Measurements from ENCODE around the gene HCN2. TPM values are rescaled to one million over a fixed set of nuclear protein-coding genes. Genes with fewer than 3 reads are reported as not detected.

The HCN2 gene
- total and polyA plus RNA-seq, 12 donors = 0.74 to 9.1 (median 3.6) TPM

- H3K27ac ChIP-seq = peak overlapping the region in 3 of 5 donors; percentile 86 to 94 (median 89)
- no peak overlapping the region for H3K4me3 ChIP-seq
- WGBS, 4 donors = 71 to 83% (median 74%) methylated on average over 9 to 40 of the region's 40 CpGs
- H3K4me1 ChIP-seq (replicated peaks in 1 of 2) = peaks cover 37 to 48% of the 10 kb centered on the region in 2 donors
- no peak for TF ChIP-seq POLR2A (IDR thresholded peaks at IDR 0.05)
- TF ChIP-seq, protein P1, sequence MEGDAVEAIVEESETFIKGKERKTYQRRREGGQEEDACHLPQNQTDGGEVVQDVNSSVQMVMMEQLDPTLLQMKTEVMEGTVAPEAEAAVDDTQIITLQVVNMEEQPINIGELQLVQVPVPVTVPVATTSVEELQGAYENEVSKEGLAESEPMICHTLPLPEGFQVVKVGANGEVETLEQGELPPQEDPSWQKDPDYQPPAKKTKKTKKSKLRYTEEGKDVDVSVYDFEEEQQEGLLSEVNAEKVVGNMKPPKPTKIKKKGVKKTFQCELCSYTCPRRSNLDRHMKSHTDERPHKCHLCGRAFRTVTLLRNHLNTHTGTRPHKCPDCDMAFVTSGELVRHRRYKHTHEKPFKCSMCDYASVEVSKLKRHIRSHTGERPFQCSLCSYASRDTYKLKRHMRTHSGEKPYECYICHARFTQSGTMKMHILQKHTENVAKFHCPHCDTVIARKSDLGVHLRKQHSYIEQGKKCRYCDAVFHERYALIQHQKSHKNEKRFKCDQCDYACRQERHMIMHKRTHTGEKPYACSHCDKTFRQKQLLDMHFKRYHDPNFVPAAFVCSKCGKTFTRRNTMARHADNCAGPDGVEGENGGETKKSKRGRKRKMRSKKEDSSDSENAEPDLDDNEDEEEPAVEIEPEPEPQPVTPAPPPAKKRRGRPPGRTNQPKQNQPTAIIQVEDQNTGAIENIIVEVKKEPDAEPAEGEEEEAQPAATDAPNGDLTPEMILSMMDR (IDR thresholded peaks at IDR 0.05) = no peak
- intact Hi-C loops (cut with DNase I) = no loop called here
- no peaks in the 10 kb centered on the region for H3K27me3 ChIP-seq
- no peaks in the 10 kb centered on the region for H3K9me3 ChIP-seq (replicated peaks in 1 of 3)
- DNase-seq = peak in 6 of 7 donors; percentile 47 to 78 (median 70)
- H3K36me3 ChIP-seq (replicated peaks in 1 of 2) = peaks cover 0 to 35% of the 10 kb centered on the region in 2 donors
Observed at GRCh38 chr19:581399-582111, 8.1 kb upstream of the HCN2 start.

GRCh38 chr19:582497-583197 lies 7.0 kb upstream of the HCN2 start:
- intact Hi-C loops (cut with DNase I) = no loop called here
- 59 to 73% (median 71%) methylated on average over 23 to 31 of the region's 31 CpGs for WGBS, 4 donors
- DNase-seq = peak; percentile 69 to 98 (median 94)
- H3K4me3 ChIP-seq = no peak overlapping the region
- H3K27me3 ChIP-seq = no peaks in the 10 kb centered on the region
- H3K4me1 ChIP-seq (replicated peaks in 1 of 2) = peaks cover 26 to 37% of the 10 kb centered on the region in 2 donors
- TF ChIP-seq POLR2A (IDR thresholded peaks at IDR 0.05) = peak in 1 of 2 donors; percentile 85
- TF ChIP-seq, protein P1 (IDR thresholded peaks at IDR 0.05) = no peak
- H3K27ac ChIP-seq = peak overlapping the region; percentile 67 to 94 (median 86)
- peaks cover 0 to 35% of the 10 kb centered on the region in 2 donors for H3K36me3 ChIP-seq (replicated peaks in 1 of 2)
- H3K9me3 ChIP-seq (replicated peaks in 1 of 3) = no peaks in the 10 kb centered on the region

GRCh38 chr19:583198-583967 lies 6.3 kb upstream of the HCN2 start:
- DNase-seq = peak in 1 of 7 donors; percentile 40
- intact Hi-C loops (cut with DNase I) = no loop called here

More at GRCh38 chr19:583198-583967, 6.3 kb upstream of the HCN2 start:
- peaks cover 24 to 40% of the 10 kb centered on the region in 2 donors for H3K4me1 ChIP-seq (replicated peaks in 1 of 2)
- no peaks in the 10 kb centered on the region for H3K9me3 ChIP-seq (replicated peaks in 1 of 3)
- H3K27me3 ChIP-seq = peaks cover 2% of the 10 kb centered on the region
- H3K36me3 ChIP-seq (replicated peaks in 1 of 2) = peaks cover 0 to 35% of the 10 kb centered on the region in 2 donors
- TF ChIP-seq, protein P1 (IDR thresholded peaks at IDR 0.05) = no peak
- TF ChIP-seq POLR2A (IDR thresholded peaks at IDR 0.05) = no peak
- H3K4me3 ChIP-seq = no peak overlapping the region
- WGBS, 4 donors = 57 to 80% (median 73%) methylated on average over 5 to 27 of the region's 27 CpGs
- H3K27ac ChIP-seq = peak overlapping the region; percentile 67 to 94 (median 86)
